Occipital lobe (tissue), 2 donors: ENCODE data around the gene TTC38. TPM values are rescaled to one million over a fixed set of nuclear protein-coding genes. Genes with fewer than 3 reads are reported as not detected.
"Not testable (repeated sequence)": the region's sequence is repeated elsewhere in the genome, so short reads cannot be mapped to it uniquely, and the experiment has no call there.

ENCODE experiments used
- DNase-seq: peaks from one replicate; lab custom pipeline; 2025; lab: John Stamatoyannopoulos, UW
- total RNA-seq: library from RNA; depleted of rRNA; stranded (reverse); fragments of >200 nt; gene quantifications from one replicate; pipeline ENCODE4 v1.2.3, GENCODE V29; 2014

Gene TTC38
- total RNA-seq, 1 donor from 2014 or later, result 5.6 TPM

DNA sequence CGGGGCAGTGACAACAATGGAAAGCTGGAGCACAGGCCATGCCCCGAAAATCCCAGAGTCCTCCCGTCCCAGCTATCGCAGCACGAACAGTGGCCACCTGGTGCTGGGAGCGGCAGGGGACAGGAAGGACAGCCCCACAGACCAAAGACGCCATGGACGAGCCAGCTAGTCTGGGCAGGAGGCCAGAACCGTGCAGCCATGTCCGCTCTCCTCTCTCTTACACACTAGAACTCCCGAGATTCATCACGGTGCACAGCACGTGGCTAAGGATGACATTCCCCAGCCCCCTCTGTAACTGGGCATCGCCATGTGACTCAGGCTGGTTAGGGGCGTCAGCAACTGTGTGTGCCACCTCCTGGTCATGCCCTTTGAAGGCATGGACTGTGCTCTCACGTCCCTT, 22.3 kb upstream of the TTC38 start:
- DNase-seq, result peak; percentile 17

- no peak for DNase-seq
Observed at GRCh38 chr22:46246178-46246577, 21.6 kb upstream of the TTC38 start.

DNA sequence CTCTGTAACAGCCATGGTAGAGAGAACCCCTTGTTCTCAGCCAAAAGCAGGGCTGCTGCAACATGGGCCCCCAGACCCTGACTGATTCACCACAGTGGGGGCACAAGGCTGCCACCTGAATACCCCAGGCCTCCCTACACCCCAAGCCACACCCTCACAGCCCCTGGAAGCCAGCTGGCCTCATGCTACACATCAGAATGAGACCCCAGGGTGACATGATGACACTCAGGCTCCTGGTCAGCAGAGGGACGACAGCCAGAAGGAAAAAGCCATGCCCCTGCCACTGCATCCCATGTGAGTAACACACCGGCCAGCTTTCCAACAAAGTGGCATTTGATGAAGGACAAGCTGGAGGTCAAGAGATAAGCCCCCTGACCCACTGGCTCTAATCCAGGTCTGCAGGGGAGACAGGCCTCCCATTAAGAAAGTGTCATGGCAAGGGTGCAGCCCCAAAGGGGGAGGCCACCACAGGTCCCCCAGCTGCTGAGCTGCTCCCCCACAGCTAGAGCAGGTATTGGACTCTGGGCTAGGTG, 20.3 kb upstream of the TTC38 start:
- no peak for DNase-seq

DNA sequence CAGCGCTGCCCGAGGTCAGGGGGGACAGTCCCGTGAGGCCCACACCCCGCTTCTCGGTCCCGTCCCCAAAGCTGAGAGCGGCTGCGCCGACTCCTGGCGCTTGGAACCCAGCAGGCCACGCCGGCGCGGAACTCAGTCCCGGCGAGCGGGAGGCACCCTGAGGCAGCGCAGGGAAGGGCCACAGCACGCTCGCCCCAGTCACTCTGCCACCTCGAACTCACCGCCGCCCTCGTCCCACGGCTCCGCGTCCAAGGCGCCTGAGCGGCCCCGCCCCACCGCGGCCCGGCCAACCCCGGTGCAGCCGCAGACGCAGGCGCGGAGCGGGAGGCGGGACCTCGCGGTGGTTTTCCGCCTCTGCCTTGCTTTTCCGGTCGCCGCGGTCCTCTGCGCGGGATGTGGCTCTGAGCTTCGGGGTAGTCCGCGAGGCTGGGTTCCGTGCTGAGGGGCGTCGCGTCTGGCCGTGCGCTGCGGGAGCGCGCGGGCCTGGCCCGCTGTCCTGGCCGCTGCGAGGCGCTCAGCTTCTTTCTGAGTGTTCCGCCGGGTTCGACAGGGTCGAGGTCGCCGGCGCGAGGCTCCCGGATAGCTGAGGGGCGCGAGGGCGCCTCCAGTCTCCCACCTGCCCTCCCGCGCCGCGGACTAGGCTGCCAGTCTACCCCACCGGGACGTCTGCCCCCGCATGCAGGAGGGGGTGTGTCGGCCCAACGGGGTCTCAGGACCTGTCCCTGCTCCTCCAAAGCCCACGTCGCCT, 17.6 kb upstream of the TTC38 start, which contains the start of gene CDPF1:
Gene CDPF1 (minus strand): TSS at position 259 of the 748 bp plus-strand sequence. CDS start 2,009 bp downstream, outside the sequence.
- peak; percentile 88 for DNase-seq

DNA sequence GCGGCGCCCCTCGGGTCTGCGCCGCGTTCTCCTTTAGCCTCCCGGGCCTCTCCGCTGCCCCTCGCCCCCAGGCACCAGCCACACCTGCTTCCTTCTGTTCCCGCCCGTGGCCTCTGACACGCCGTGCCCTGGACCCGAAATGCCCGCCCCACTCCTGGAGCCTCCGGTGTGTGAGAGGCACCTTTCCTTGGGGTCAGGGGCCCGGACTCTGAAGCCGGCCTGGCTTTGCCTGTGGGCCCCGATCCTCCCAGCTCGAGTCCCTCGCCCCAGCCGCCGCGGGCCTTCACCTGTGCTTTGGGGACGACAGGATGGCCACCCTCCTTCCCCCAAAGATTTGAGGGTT, 17.1 kb upstream of the TTC38 start:
- DNase-seq, result no peak

GRCh38 chr22:46251266-46251665, 16.5 kb upstream of the TTC38 start:
- no peak for DNase-seq

- DNase-seq, result no peak
Observed at GRCh38 chr22:46251816-46252380, 15.9 kb upstream of the TTC38 start.

GRCh38 chr22:46256358-46256958, 11.3 kb upstream of the TTC38 start:
- DNase-seq, result no peak

DNA sequence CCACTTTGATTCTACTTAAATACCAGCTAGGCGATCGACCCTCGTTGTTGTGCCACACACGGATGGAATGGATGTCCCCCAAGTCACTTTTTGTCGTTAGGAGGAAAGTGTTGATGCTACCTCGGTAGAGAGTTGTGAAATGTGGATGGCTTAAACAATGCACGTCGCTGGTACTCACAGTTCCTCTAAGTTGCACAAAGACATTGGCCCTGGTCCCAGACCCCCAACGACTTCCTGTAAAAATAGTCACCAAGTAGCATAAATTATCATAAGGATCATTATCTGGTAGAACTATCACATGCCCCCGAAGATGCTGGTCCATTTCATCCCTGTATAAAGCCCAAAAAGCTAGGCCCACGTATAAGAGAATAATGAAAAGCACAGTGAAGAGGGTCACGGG, 8.4 kb upstream of the TTC38 start:
- DNase-seq, result no peak

DNA sequence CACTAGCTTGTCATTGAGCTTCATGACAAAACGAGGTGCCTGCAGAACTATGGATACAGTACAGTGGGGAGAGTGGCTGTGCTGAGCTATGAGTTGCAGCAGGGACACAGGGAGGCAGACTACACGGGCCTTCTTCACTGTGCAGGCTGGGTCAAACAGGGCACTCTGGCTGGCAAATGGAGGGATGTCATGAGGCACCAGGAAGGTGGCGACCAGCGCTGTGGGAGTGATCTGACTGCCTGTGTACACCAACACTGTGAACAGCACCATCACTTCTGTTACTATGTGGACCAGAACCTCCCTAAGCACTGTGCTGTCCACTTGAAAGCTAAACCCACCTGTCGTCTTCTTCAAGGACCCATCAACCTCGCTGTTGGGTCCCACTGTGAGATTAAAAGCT, 7.8 kb upstream of the TTC38 start:
- no peak for DNase-seq

DNA sequence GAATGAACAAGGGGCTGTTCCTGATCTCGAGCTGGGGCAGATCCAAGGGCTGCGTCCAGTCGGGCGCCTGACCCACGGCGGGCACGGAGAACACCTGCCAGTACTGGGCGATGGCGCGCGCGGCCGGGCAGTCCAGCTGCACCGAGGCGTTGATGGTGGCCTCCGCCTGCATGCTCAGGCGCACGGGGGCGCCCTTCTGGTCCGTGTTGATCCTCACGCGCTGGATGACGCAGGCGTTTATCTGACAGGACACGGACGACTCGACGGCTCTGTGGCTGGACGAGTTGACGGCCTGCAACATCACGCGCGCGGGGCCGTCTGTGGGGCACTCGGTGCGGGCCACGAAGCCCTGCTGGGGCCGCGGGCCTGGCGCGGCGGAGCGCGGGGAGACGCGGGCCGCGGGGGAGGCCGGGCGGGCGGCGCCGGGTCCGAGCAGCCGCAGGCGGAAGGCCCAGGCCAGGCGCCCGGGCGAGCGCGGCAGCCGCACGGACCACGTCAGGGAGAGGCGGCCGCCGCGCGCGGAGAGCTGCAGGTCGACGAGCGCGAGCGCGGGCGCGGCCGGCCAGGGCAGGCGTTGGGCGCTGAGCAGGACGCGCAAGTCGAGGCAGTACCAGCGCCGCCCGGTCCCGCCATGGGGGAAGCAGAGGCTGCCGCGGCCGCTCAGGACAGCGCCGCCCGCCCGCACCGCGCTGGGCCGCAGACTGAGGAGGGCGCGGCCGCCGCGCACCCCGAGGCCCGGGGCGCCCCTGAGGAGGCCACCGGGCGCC, 5.2 kb upstream of the TTC38 start:
- DNase-seq, result no peak

DNA sequence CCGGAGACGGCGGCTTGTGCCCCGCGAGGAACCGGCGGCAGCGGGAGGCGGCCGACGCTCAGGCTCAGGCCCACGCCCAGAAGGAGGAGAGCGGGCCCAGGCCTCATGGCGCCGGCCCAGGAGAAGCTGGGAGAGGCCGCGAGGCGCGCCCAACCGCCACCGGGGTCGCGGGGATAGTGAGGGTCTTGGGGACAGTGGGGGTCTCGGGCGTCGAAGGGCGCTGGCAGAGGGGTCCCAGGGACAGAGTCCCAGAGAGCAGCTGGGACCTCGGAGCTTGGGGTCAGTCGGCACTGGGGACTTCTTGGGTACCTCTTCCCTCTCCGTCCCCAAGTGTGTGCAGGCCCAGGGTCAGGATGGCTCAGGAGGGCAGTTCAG, 4.6 kb upstream of the TTC38 start, which contains the start of gene PKDREJ:
Gene PKDREJ (minus strand): TSS at position 128 of the 375 bp plus-strand sequence. CDS start 21 bp downstream, at position 107.
- no peak for DNase-seq

DNA sequence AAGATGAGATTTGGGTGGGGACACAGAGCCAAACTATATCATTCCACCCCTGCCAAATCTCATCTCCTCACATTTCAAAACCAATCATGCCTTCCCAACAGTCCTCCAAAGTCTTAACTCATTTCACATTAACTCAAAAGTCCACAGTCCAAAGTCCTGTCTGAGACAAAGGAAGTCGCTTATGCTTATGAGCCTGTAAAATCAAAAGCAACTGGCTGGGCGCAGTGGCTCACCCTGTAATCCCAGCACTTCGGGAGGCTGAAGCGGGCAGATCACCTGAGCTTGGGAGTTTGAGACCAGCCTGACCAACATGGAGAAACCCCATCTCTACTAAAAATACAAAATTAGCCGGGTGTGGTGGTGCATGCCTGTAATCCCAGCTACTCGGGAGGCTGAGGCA, 3.3 kb upstream of the TTC38 start:
- not testable (repeated sequence) for DNase-seq

DNA sequence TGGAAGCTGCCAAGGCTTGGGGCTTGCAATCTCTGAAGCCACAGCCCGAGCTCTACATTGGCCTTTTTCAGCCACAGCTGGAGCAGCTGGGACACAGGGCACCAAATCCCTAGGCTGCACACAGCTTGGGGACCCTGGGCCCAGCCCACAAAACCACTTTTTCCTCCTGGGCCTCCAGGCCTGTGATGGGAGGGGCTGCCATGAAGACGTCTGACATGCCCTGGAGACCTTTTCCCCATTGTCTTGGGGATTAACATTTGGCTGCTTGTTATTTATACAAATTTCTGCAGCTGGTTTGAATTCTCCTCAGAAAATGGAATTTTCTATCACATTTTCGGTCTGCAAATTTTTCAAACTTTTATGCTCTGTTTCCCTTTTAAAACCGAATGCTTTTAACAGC, 2.2 kb upstream of the TTC38 start:
- DNase-seq, result not testable (repeated sequence)

DNA sequence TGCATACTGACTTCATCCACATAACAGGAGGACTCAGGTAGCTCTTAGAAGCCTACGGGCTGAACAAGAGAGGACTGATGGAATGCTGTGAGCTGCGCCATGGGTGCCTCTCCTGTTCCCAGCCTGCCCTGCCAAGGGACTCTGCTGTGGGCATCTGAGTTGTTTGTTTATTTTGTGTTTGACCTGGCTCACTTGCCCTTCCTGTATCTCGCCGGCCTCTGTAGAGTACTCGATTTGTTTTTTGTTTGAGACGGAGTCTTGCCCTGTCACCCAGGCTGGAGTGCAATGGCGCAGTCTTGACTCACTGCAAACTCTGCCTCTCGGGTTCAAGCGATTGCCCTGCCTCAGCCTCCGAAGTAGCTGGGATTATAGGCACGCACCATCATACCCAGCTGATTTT, 1.8 kb downstream of the TTC38 start:
- no peak for DNase-seq

DNA sequence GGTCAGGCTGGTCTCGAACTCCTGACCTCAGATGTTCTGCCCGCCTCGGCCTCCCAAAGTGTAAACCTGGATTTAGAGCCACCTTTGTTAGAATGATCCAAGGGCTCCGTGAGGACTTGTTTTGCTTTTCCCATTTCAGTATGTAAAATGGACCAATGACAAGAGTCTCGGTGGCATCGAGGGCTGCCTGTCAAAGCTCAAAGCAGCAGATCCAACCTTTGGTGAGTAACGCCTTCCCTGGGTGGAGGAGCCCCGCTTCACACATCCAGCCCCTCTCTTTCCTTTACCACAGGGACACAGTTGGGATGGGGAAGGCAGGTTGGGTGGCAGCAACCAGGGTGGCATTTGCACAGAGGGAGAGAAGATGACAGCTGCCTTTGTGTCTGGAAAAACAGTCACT, 4.4 kb downstream of the TTC38 start:
- no peak for DNase-seq

- DNase-seq, result no peak
Observed at GRCh38 chr22:46272762-46273431, 5.1 kb downstream of the TTC38 start.

GRCh38 chr22:46273432-46274148, 5.8 kb downstream of the TTC38 start:
- no peak for DNase-seq

GRCh38 chr22:46274381-46274780, 6.6 kb downstream of the TTC38 start:
- DNase-seq, result no peak

DNA sequence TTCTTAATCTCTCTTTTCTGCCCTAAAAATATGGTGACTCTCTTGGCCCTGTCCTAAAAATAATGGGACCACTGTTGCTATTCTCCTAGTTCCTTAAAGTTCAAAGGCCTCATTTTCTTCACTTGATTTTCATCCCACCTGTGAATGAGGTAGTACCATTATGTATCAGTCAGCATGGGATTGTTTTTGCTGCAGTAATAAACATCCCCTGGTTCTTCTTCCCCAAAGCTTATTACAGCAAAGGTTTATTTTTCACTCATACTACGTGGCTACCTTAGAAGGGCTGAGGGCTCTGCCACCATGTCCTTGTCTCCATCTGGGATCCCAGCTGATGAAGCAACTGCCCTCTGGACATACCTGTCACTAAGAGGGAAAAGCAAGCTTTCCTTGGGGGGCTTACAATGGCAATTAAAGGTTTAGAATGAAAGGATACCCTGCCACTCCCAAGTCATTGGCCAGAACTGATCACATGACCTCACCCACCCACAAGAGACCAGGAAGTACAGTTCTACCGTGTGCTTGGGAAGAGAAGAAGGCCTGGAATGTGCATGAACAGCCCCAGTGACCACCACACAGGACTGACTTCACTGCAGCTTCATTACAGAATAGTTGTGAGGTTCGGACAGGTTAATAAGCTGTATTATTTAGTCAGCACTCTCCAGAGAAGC, 7.8 kb downstream of the TTC38 start:
- DNase-seq, result no peak
